Measurements from ENCODE around the gene PKHD1. TPM values are rescaled to one million over a fixed set of nuclear protein-coding genes. Genes with fewer than 3 reads are reported as not detected.
A peak's percentile ranks its signal among the peaks of the same experiment; 100 is the strongest.

The PKHD1 gene
- total RNA-seq, 2 donors from 2014 or later = 0.20 TPM

DNA sequence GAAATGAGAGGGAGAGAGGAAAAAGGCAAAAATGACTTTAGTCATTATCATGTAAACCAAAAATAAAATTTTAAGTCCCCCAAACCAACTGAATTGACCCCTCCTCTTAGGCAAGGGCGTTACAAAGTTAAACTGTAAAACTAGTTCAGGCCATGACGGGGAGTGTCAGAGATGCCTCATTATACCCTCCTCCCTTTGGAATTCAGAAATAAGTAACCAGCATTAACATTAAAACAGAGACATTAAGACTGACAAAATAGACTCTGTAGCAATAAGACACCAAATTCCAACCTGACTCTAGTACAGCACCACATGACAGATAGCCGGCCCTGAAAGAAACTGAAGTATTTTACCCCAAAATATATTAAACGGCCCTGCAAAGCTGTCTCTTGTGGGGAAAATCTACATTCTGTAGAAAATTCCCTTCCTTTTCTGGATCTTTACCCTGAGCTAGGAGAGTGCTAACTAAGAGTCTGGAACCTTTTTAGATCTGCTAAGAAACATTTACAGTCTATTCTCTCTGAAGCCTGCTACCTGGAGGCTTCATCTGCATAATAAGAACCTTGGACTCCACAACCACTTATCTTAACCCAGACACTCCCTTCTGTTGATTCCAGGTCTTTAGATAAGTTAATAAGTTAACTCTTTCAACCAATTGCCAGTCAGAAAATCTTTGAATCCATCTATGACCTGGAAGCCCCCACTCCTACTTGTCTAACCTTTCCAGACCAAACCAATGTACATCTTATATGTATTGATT lies 150.7 kb downstream of the PKHD1 start:
- no peak overlapping the region for H3K27ac ChIP-seq (ENCODE audit: low read depth, low read length)
- TF ChIP-seq, protein P1, sequence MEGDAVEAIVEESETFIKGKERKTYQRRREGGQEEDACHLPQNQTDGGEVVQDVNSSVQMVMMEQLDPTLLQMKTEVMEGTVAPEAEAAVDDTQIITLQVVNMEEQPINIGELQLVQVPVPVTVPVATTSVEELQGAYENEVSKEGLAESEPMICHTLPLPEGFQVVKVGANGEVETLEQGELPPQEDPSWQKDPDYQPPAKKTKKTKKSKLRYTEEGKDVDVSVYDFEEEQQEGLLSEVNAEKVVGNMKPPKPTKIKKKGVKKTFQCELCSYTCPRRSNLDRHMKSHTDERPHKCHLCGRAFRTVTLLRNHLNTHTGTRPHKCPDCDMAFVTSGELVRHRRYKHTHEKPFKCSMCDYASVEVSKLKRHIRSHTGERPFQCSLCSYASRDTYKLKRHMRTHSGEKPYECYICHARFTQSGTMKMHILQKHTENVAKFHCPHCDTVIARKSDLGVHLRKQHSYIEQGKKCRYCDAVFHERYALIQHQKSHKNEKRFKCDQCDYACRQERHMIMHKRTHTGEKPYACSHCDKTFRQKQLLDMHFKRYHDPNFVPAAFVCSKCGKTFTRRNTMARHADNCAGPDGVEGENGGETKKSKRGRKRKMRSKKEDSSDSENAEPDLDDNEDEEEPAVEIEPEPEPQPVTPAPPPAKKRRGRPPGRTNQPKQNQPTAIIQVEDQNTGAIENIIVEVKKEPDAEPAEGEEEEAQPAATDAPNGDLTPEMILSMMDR (conservative IDR thresholded peaks at IDR 0.05) = no peak

DNA sequence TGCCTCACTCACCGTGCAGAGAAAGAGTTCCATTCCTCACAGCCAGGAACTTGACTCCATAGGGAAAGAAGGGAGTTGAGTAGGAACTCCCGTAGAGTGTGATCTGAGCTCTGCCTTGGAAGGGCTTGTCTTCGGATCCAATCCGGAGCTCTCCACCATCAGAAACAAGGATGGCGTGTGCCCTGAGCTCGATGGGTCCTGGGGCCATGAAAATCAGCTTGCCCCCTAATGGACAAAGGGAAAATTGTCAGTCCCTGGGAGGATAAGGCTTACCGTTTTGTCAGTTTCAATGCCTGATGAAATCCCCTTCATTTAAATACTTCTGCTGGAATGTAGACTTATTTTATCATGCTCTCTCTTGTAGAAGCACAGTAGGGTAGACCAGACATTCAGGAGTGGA lies 153.3 kb downstream of the PKHD1 start:
- Mint-ChIP-seq H3K27ac (no peak overlapping the region), H3K27me3 (ENCODE audit: insufficient read depth) (peaks cover 26% of the 10 kb centered on the region), H3K9me3 (no peaks in the 10 kb centered on the region), H3K4me1 (peaks cover 10% of the 10 kb centered on the region), H3K4me3 (no peak overlapping the region), H3K36me3 (ENCODE audit: low read depth) (peaks cover 9% of the 10 kb centered on the region)
- Histone ChIP-seq H3K27me3 (ENCODE audit: control insufficient read depth, insufficient read depth, low read length, poor library complexity, severe bottlenecking) (no peaks in the 10 kb centered on the region), H3K4me3 (ENCODE audit: low read length) (no peak overlapping the region), H3K9ac (ENCODE audit: extremely low read depth, low read length, poor library complexity, severe bottlenecking) (no peak overlapping the region), H3K4me1 (ENCODE audit: control insufficient read depth, insufficient read depth, low read length) (peaks cover 2% of the 10 kb centered on the region), H3K27ac (ENCODE audit: low read depth, low read length) (no peak overlapping the region), H3K9me3 (ENCODE audit: control insufficient read depth, low read length) (peaks cover 16% of the 10 kb centered on the region), H3K36me3 (ENCODE audit: control insufficient read depth, insufficient read depth, low read length) (no peaks in the 10 kb centered on the region)
- DNase-seq = peak; percentile 82
- TF ChIP-seq, protein P1 (conservative IDR thresholded peaks at IDR 0.05) = peak; percentile 79
- 70 to 80% methylated on average over 5 to 7 of the region's 7 CpGs for WGBS, 2 experiments (ENCODE audit: insufficient coverage in 1 of 2, insufficient read length in 1 of 2)

More for the DNA sequence above, 150.7 kb downstream of the PKHD1 start:
- peaks cover 8% of the 10 kb centered on the region for H3K9me3 Mint-ChIP-seq
- peaks cover 2% of the 10 kb centered on the region for H3K4me1 ChIP-seq (ENCODE audit: control insufficient read depth, insufficient read depth, low read length)
- no peaks in the 10 kb centered on the region for H3K27me3 ChIP-seq (ENCODE audit: control insufficient read depth, insufficient read depth, low read length, poor library complexity, severe bottlenecking)
- no peak overlapping the region for H3K9ac ChIP-seq (ENCODE audit: extremely low read depth, low read length, poor library complexity, severe bottlenecking)
- no peak for DNase-seq
- WGBS, 2 experiments (ENCODE audit: insufficient coverage in 1 of 2, insufficient read length in 1 of 2) = 60 to 74% methylated on average over 1 to 4 of the region's 4 CpGs
- peak overlapping the region; percentile 56 for H3K4me3 ChIP-seq (ENCODE audit: low read length)
- H3K27ac Mint-ChIP-seq = no peak overlapping the region
- H3K36me3 ChIP-seq (ENCODE audit: control insufficient read depth, insufficient read depth, low read length) = no peaks in the 10 kb centered on the region
- H3K4me3 Mint-ChIP-seq = no peak overlapping the region
- peaks cover 15% of the 10 kb centered on the region for H3K4me1 Mint-ChIP-seq
- peaks cover 9% of the 10 kb centered on the region for H3K27me3 Mint-ChIP-seq (ENCODE audit: insufficient read depth)
- peaks cover 17% of the 10 kb centered on the region for H3K36me3 Mint-ChIP-seq (ENCODE audit: low read depth)
- peaks cover 16% of the 10 kb centered on the region for H3K9me3 ChIP-seq (ENCODE audit: control insufficient read depth, low read length)

DNA sequence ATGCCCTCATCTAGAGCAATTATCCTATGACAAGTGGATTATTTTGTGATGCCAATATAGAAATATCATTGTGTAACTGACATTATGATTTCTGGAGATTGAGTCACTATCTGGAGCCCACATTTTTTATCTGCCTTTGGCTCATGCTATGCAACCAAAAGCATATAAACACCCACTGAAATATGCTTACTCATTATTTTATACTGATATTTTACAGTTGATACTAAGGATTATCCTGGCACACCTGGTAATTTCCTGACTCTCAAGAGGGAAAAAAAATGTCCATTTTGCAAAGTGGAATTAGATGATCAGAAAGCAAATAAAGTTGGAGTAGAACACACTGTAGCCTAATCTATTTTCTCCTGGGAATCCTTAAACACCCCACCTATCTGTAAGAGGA lies 154.5 kb downstream of the PKHD1 start:
- no peaks in the 10 kb centered on the region for H3K36me3 ChIP-seq (ENCODE audit: control insufficient read depth, insufficient read depth, low read length)
- H3K4me3 Mint-ChIP-seq = no peak overlapping the region
- no peaks in the 10 kb centered on the region for H3K27me3 ChIP-seq (ENCODE audit: control insufficient read depth, insufficient read depth, low read length, poor library complexity, severe bottlenecking)
- no peak overlapping the region for H3K27ac Mint-ChIP-seq
- DNase-seq = no peak
- H3K9ac ChIP-seq (ENCODE audit: extremely low read depth, low read length, poor library complexity, severe bottlenecking) = no peak overlapping the region
- peaks cover 32% of the 10 kb centered on the region for H3K27me3 Mint-ChIP-seq (ENCODE audit: insufficient read depth)
- peaks cover 7% of the 10 kb centered on the region for H3K9me3 ChIP-seq (ENCODE audit: control insufficient read depth, low read length)
- peaks cover 16% of the 10 kb centered on the region for H3K4me1 Mint-ChIP-seq
- no peak overlapping the region for H3K27ac ChIP-seq (ENCODE audit: low read depth, low read length)
- H3K9me3 Mint-ChIP-seq = no peaks in the 10 kb centered on the region
- H3K4me3 ChIP-seq (ENCODE audit: low read length) = no peak overlapping the region
- TF ChIP-seq, protein P1 (conservative IDR thresholded peaks at IDR 0.05) = no peak
- peaks cover 2% of the 10 kb centered on the region for H3K4me1 ChIP-seq (ENCODE audit: control insufficient read depth, insufficient read depth, low read length)
- no peaks in the 10 kb centered on the region for H3K36me3 Mint-ChIP-seq (ENCODE audit: low read depth)
